HG02588 (cell line): ENCODE results near the gene SLC25A28.
"Not testable (repeated sequence)": the region's sequence is repeated elsewhere in the genome, so short reads cannot be mapped to it uniquely, and the experiment has no call there.

ENCODE experiments used
- ATAC-seq: cut with Tn5 transposase; IDR thresholded peaks from one replicate; pipeline ENCODE4 v1.9.1; 2021; ENCODE audit warnings: mild to moderate bottlenecking, moderate library complexity; ENCODE audit not compliant: unreplicated experiment

Gene SLC25A28

GRCh38 chr10:99628923-99629624, 8.8 kb upstream of the SLC25A28 start:
- no peak for ATAC-seq

DNA sequence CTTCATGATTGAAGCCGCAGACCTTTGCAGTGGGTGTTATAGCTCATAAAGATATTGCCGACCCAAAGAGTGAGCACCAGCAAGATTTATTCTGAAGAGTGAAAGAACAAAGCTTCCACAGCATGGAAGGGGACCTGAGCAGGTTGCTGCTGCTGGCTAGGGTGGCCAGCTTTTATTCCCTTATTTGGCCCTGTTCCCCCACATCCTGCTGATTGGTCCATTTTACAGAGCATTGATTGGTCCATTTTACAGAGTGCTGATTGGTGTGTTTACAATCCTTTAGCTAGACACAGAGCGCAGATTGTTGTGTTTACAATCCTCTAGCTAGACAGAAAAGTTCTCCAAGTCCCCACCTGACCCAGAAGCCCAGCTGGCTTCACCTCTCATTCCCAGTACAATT, 4.9 kb upstream of the SLC25A28 start:
- ATAC-seq: not testable (repeated sequence)

- ATAC-seq: no peak
Observed at GRCh38 chr10:99623919-99624318, 3.7 kb upstream of the SLC25A28 start.

DNA sequence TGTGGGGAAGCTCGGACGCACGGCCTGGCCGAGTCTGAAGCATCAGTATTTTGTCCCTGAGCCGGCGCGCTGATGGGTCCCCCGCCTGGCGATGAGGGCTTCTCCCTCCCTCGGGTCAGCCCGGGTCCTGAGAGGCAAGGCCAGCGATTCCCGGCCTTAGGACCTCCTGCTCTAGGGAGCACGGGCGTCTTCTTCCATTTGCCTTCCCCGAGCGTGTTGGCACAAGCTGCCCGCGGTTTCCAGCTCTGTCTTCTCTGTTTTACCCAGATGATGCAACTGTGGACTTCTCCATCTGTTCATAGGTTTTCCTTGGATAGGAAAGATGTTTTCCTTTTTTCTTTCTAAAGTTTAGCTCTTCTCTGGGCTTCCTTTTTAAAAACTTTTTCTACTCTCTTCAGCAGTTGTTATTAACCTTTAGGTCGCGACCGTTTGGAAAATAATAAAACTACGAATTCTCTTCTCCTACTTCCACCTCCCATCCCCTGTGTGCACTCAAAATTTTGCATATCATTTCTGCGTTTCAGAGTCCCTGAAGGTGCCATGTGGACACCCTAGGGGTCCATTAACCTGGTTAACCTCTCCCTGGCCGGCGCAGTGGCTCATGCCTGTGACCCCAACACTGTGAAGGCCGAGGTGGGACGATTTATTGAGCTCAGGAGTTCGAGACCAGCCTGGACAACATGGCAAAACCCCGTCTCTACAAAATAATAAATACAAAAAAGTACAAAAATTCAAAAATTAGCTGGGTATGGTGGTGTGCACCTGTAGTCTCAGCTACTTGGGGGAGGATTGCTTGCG, 1.4 kb upstream of the SLC25A28 start:
- ATAC-seq: no peak

- peak; percentile 85 for ATAC-seq
Observed at GRCh38 chr10:99620711-99621453, 643 bp upstream of the SLC25A28 start.

- ATAC-seq: no peak
Observed at GRCh38 chr10:99619090-99619800, 994 bp downstream of the SLC25A28 start.

DNA sequence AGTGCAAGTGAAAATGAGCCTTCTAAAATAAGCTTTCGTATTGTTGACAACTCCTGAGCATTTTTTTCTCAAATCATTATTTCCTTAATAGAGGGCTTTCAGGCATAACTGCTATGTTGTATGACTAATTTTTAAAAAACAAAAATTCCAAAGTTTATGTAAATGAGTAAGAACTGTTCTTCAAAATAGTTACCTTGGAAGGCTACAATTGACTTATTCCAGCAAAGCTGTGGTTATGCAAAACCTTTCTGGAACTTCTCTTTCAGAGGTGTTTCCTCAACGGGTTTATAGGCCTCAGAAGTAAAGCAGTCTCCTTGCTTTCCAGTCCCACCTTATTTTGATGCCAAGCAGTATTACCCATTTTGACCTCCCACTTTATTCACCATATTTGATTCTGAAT, 2.5 kb downstream of the SLC25A28 start:
- no peak for ATAC-seq

DNA sequence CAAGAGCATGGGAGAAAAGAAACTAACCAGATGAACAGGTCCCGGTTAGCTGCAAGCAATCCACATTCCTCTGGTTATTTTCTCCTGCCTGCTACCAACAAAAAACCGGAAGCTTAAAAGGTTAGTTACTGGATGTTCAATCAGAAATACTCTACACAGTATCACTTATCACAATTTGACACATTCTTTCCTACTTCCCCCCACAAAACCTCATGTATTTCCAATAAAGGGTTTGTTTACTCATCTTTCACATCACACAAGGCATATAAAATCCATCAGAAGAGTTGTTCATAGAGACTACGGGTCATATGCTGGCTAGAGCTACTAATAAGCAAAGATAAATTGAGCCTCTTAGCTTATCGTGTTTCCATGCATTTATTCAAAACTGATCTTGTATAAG, 4.8 kb downstream of the SLC25A28 start:
- no peak for ATAC-seq

- no peak for ATAC-seq
Observed at GRCh38 chr10:99612167-99612831, 7.9 kb downstream of the SLC25A28 start.

GRCh38 chr10:99611326-99611725, 8.9 kb downstream of the SLC25A28 start:
- ATAC-seq: no peak

DNA sequence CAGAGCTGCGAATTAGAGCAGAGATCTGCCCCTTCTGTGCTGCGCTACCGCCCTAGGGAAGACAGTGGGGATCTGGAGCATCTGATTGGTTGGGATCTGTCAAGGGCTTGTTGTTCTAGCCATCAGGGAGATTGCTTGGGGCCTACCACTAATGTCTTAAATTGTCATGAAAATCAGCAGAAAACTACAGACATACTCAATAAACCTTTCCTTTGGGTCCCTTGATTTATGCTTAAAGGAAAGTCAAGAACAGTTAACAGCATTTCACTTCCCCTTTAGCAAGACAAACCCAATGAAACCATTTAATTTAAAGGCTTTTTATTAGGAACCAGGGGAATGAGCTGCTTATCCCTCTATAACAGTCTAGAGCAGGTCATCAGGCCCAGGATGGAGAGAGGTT, 10.0 kb downstream of the SLC25A28 start:
- ATAC-seq: no peak

- no peak for ATAC-seq
Observed at GRCh38 chr10:99609186-99609585, 11.1 kb downstream of the SLC25A28 start.

DNA sequence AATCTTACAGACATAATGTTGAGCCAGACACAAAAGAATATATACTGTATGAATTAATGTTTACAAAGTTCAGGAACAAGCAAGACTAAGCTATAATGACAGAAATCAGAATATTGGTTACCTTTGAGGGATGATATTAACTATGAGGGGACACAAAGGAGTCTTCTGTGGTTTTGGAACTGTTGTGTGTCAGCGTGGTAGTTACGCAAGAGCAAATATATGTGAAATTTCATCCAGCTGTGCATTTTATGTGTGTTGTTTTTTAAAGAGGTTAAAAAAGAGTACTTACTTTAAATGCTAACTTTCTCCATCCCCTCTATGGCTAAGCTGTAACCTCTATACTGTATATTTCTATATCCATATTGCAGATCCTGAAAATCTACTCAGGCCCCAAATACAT, 14.9 kb downstream of the SLC25A28 start:
- ATAC-seq: no peak

DNA sequence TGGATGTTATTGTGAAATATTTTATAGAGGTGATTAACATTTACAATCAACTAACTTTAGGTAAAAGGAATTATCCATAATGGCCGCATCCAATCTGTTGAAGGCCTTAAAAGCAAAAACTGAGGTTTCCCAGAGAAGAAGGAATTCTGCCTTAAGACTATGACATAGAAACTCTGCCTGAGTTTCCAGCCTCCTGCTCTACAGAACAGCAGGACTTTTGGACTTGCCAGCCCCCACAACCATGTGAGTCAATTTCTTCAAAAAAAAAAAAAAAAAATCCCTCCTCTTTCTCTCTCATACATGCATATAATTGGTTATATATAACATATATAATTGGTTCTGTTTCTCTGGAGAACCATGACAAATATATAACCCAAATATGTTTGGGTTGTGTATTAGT, 15.4 kb downstream of the SLC25A28 start:
- no peak for ATAC-seq

DNA sequence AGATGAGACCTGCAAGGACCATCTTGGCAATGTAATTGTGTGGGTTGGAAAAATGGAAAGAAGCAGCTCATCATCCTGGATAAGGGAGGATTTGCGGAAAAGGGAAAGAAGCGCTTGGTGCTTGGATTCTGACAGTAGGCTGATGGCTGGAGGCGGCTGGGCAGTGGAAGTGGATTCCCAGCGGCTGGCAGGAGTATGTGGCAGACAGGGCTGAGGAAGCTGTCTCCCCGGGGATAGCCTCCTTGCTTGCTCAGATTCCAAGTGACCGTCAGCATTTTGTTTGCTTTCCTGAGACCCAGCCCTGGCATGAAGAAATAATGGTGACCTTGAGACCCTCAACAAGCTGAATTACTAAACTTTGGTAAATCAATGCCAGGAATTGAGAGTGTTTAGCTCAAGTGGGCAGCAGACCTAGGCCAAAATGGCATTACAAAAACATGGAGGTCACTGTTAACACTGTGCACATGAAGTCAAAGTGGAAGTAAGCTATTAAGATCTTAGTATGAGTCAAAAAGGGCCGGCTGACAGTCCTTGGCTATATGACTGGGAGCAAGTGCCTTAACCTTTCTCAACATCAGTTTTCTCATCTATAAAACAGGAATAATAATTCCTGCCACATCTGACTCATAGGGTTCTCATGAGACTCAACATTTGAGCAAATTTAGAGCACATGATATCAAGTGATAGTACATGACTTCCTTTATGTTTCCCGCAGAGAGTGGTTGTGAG, 21.3 kb downstream of the SLC25A28 start:
- ATAC-seq: no peak

- no peak for ATAC-seq
Observed at GRCh38 chr10:99598011-99598410, 22.2 kb downstream of the SLC25A28 start.

DNA sequence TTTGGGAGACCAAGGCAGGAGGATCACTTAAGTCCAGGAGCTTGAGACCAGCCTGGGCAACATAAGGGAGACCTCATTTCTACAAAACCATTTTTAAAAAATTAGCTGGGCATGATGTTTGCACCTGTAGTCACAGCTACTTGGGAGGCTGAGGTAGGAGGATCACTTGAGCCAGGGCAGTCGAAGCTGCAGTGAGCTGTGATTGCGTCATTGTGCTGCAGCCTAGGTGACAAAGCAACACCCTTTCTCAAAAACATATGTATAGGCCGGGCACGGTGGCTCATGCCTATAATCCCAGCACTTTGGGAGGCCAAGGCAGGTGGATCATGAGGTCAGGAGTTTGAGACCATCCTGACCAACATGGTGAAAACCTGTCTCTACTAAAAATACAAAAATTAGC, 23.5 kb downstream of the SLC25A28 start:
- not testable (repeated sequence) for ATAC-seq

GRCh38 chr10:99595770-99596465, 24.3 kb downstream of the SLC25A28 start:
- no peak for ATAC-seq

DNA sequence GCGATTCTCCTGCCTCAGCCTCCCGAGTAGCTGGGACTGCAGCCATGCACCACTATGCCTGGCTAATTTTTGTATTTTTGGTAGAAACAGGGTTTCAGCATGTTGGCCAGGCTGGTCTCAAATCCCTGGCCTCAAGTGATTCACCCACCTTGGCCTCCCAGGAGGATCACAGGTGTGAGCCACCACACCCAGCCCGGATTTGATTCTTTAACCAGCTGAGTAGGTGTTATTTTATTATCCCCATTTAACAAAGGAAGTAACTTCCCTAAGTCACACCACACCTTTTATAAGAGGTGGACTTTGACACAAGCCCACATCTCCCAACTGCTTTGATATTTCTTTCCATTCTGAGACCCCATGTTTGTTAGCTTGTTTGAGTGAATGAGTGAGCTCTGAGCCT, 25.0 kb downstream of the SLC25A28 start:
- no peak for ATAC-seq
